DND-41 (cell line): ENCODE data around the gene HOXA5.

ENCODE experiments used
- CTCF ChIP-seq: IDR thresholded peaks from 2 replicates; pipeline ENCODE4 v1.5.1; 2012; ENCODE audit warnings: borderline replicate concordance, low read length, moderate library complexity, mild to moderate bottlenecking; ENCODE audit not compliant: poor library complexity, severe bottlenecking; ENCODE audit errors: extremely low read depth
- EZH2 ChIP-seq: IDR thresholded peaks from 3 replicates; pipeline ENCODE4 v1.6.1; 2012; ENCODE audit warnings: borderline replicate concordance, low read depth, mild to moderate bottlenecking, moderate library complexity, low read length, inconsistent platforms; ENCODE audit not compliant: severe bottlenecking

GRCh38 chr7:27160145-27160545, 16.7 kb upstream of the HOXA5 start:
- TF ChIP-seq CTCF = no peak
- no peak for TF ChIP-seq EZH2
